ENCODE measurements around the gene UST. TPM values are rescaled to one million over a fixed set of nuclear protein-coding genes. Genes with fewer than 3 reads are reported as not detected.

Gene UST
- total and polyA plus RNA-seq, 9 of the 15 experiments (the other 6 are each of a cell fraction or from before 2014, with no cell fraction given) = 0.04 to 0.10 TPM; not detected in 7

GRCh38 chr6:148934539-148934938 is 187.7 kb downstream of the UST start:
- H3K27me3 ChIP-seq (ENCODE audit: control insufficient read depth in 2 of 2, insufficient read depth in 2 of 2, low read length in 2 of 2) = 0 out of 5 replicates have a peak, but pooled peaks cover 0 to 4% of the 10 kb centered on the region in 2 experiments
- no peaks in the 10 kb centered on the region for H3K79me2 ChIP-seq (ENCODE audit: control insufficient read depth, insufficient read depth, low read length)
- no TSS peak for BruUV-seq (replicated peaks)
- H3K4me2 ChIP-seq (ENCODE audit: insufficient read depth, low read length) = no peak overlapping the region
- intact Hi-C loops (cut with micrococcal nuclease) = no loop called here
- H3K9me1 ChIP-seq (ENCODE audit: control insufficient read depth, insufficient read depth, low read length) = no peaks in the 10 kb centered on the region
- no peaks in the 10 kb centered on the region for H3K36me3 ChIP-seq (ENCODE audit: control insufficient read depth, insufficient read depth, low read length)
- no peaks in the 10 kb centered on the region for H3K4me1 ChIP-seq (replicated peaks in 1 of 2; ENCODE audit: control insufficient read depth in 2 of 2, insufficient read depth in 2 of 2, low read length in 2 of 2)
- TF ChIP-seq ZNF354B (CRISPR knock-in tag; IDR thresholded peaks at IDR 0.05) = no peak
- peak; percentile 54; the same call in 1 of the 2 replicates for TF ChIP-seq SPI1 (IDR thresholded peaks at IDR 0.05; ENCODE audit: borderline replicate concordance, low read depth, low read length)
- DNase-seq (ENCODE audit: extremely low read depth in 1 of 4, low spot score in 3 of 4) = no peak
- WGBS (ENCODE audit: insufficient coverage, low coverage, missing lambda C conversion rate) = 0% methylated on average over 4 of the region's 4 CpGs
- ChIA-PET POLR2A (interaction anchor here (1.2 kb wide), 1 partner anchor 9 kb away, joined by 3 read pairs; no protein-coding TSS in a partner anchor), CTCF (ENCODE audit: low intra/inter-chr PET ratio) (no interaction called here)
- H2AFZ ChIP-seq (ENCODE audit: low read depth, low read length) = no peak overlapping the region
- no peaks in the 10 kb centered on the region for H3K9me3 ChIP-seq (replicated peaks; ENCODE audit: control insufficient read depth, insufficient read depth, low read depth, low read length)
- no peak overlapping the region for H3K9ac ChIP-seq (ENCODE audit: insufficient read depth in 1 of 2, low read depth in 2 of 2, low read length in 2 of 2)
- H3K27ac ChIP-seq (ENCODE audit: extremely low read depth, low read depth, low read length) = no peak overlapping the region
- no peak for ATAC-seq
- FAIRE-seq = no peak
- in situ Hi-C loops (cut with MboI) = no loop called here
- H4K20me1 ChIP-seq (replicated peaks; ENCODE audit: control insufficient read depth, insufficient read depth, low read length) = no peaks in the 10 kb centered on the region
- no peak overlapping the region for H3K4me3 ChIP-seq

GRCh38 chr6:148934961-148935360 is 188.1 kb downstream of the UST start:
- Histone ChIP-seq H3K27ac (ENCODE audit: extremely low read depth, low read depth, low read length) (no peak overlapping the region), H3K4me3 (no peak overlapping the region), H3K9ac (ENCODE audit: insufficient read depth in 1 of 2, low read depth in 2 of 2, low read length in 2 of 2) (no peak overlapping the region), H3K4me1 (replicated peaks in 1 of 2; ENCODE audit: control insufficient read depth in 2 of 2, insufficient read depth in 2 of 2, low read length in 2 of 2) (no peaks in the 10 kb centered on the region), H3K36me3 (ENCODE audit: control insufficient read depth, insufficient read depth, low read length) (no peaks in the 10 kb centered on the region), H3K4me2 (ENCODE audit: insufficient read depth, low read length) (no peak overlapping the region), H2AFZ (ENCODE audit: low read depth, low read length) (no peak overlapping the region), H3K9me3 (replicated peaks; ENCODE audit: control insufficient read depth, insufficient read depth, low read depth, low read length) (no peaks in the 10 kb centered on the region), H4K20me1 (replicated peaks; ENCODE audit: control insufficient read depth, insufficient read depth, low read length) (no peaks in the 10 kb centered on the region), H3K27me3 (ENCODE audit: control insufficient read depth in 2 of 2, insufficient read depth in 2 of 2, low read length in 2 of 2) (0 out of 5 replicates have a peak, but pooled peaks cover 0 to 4% of the 10 kb centered on the region in 2 experiments), H3K9me1 (ENCODE audit: control insufficient read depth, insufficient read depth, low read length) (no peaks in the 10 kb centered on the region), H3K79me2 (ENCODE audit: control insufficient read depth, insufficient read depth, low read length) (no peaks in the 10 kb centered on the region)
- no peak for FAIRE-seq
- BruUV-seq (replicated peaks) = no TSS peak
- in situ Hi-C loops (cut with MboI) (no loop called here), intact Hi-C loops (cut with micrococcal nuclease) (no loop called here)
- WGBS (ENCODE audit: insufficient coverage, low coverage, missing lambda C conversion rate) = 4% methylated on average over 3 of the region's 3 CpGs
- no peak for TF ChIP-seq CHD4 (IDR thresholded peaks at IDR 0.05; ENCODE audit: insufficient read depth, insufficient replicate concordance, low read depth, low read length, poor library complexity, severe bottlenecking)
- TF ChIP-seq BACH1 (tag; IDR thresholded peaks at IDR 0.05) = no peak
- TF ChIP-seq ZNF584 (CRISPR knock-in tag; IDR thresholded peaks at IDR 0.05; ENCODE audit: low read depth) = no peak
- TF ChIP-seq KDM2B (CRISPR knock-in tag; IDR thresholded peaks at IDR 0.05) = no peak
- no peak for TF ChIP-seq ZEB2 (IDR thresholded peaks at IDR 0.05)
- no peak for TF ChIP-seq ETV1 (tag; conservative IDR thresholded peaks at IDR 0.05; ENCODE audit: low read depth)
- TF ChIP-seq ZNF75A (CRISPR knock-in tag; IDR thresholded peaks at IDR 0.05) = no peak
- TF ChIP-seq MAZ (CRISPR knock-in tag; conservative IDR thresholded peaks at IDR 0.05 in 1 of 2, IDR thresholded peaks at IDR 0.05 in 1 of 2) = no peak
- no peak for TF ChIP-seq KDM1A (IDR thresholded peaks at IDR 0.05)
- no peak for TF ChIP-seq CGGBP1 (CRISPR knock-in tag; IDR thresholded peaks at IDR 0.05)
- TF ChIP-seq MCM3 (IDR thresholded peaks at IDR 0.05) = no peak
- no peak for TF ChIP-seq BRD9 (IDR thresholded peaks at IDR 0.05; ENCODE audit: low read depth, partially characterized antibody)
- ATAC-seq = no peak
- CTCF ChIA-PET (ENCODE audit: low intra/inter-chr PET ratio) = no interaction called here
- POLR2A ChIA-PET = interaction anchor here (1.2 kb wide), 1 partner anchor 9 kb away, joined by 3 read pairs; no protein-coding TSS in a partner anchor
- no peak for DNase-seq (ENCODE audit: extremely low read depth in 1 of 4, low spot score in 3 of 4)
